DMS53 treated with DMSO at 0.1 percent for 48 hours (cell line): ENCODE results near the gene CRLF2.
"Not testable (repeated sequence)": the region's sequence is repeated elsewhere in the genome, so short reads cannot be mapped to it uniquely, and the experiment has no call there.

ENCODE experiments used
- DNase-seq: peaks from one replicate; lab custom pipeline; 2025; ENCODE audit not compliant: unreplicated experiment; lab: John Stamatoyannopoulos, UW

The CRLF2 gene

DNA sequence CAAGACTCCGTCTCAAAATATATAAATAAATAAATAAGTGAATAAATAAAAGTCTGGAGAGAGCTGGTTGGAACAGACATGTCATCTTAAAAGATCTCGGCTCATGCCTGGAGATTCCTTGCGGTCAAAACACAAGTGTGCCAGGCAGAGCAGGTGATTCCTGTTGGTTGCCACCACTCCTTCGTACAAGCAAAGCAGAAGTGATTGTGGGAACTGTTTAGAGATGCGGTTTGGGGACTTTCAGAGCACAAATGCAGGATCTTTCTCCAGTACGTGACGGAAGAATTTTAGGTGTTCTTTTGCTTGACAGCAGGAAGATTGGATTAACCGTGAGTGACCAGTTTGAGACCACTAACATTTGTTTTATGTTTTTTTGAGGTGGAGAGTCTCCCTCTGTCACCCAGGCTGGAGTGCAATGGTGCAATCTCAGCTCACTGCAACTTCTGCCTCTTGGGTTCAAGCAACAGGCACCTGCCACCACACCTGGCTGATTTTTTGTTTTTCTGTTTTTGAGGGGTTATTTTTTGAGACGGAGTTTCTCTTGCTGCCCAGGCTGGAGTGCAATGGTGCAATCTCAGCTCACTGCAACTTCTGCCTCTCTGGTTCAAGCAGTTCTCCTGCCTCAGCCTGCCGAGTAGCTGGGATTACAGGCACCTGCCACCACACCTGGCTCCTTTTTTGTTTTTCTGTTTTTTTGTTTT lies 2.8 kb upstream of the CRLF2 start:
- DNase-seq, result no peak

- no peak for DNase-seq
Observed at GRCh38 chrX:1213971-1214370, 1.5 kb upstream of the CRLF2 start.

DNA sequence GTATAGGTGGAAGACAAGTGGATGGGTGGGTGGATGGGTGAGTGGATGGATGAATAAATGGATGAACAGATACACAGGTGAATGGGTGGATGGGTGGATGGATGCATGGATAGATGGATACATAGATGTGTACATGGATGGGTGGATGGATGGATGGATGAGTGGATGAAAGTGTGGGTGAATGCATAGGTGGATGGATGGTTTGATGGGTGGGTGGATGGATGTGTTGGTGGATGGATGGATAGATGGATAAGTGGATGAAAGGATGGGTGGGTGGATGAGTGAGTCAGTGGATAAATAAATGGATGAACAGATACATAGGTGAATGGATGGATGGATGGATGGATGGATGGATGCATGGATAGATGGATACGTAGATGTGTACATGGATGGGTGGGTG lies 1.6 kb downstream of the CRLF2 start:
- DNase-seq, result no peak

DNA sequence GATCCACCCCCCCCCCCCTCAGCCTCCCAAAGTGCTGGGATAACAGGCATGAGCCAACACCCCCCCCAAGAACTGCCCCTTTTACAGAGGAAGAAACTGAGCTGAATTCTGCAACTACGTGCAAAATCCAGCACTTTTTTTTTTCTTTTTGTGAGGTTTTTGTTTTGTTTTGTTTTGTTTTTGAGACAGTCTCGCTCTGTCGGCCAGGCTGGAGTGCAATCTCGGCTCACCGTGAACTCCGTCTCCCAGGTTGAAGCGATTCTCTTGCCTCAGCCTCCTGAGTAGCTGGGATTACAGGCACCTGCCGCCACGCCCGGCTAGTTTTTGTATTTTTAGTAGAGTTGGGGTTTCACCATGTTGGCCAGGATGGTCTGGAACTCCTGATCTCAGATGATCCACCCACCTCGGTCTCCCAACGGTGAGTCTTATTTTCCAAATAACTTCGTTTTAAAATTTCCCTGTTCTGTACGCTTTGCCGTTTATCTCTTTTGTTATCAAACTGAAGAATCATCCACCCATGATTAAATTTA lies 4.9 kb downstream of the CRLF2 start:
- no peak for DNase-seq

GRCh38 chrX:1205681-1206611 lies 6.5 kb downstream of the CRLF2 start:
- DNase-seq, result no peak

DNA sequence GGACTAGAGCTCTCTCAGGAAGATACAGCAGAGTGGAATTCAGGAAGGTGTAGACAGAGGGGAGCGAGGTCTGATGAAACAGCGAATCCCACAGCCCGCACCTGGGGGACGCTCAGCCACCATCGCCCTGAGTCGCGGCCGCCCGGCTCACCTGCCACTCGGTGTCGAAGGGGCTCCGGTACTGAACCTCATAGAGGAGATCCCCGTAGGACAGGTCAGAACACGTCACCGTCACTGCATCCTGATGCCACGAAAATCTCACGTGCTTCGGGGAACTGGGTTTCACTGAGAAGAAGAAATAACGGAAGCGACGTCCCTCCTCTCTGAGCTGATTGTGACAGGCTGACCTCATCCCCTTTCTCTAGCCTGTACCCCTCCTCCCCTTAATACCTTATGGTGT lies 10.2 kb downstream of the CRLF2 start:
- DNase-seq, result no peak

DNA sequence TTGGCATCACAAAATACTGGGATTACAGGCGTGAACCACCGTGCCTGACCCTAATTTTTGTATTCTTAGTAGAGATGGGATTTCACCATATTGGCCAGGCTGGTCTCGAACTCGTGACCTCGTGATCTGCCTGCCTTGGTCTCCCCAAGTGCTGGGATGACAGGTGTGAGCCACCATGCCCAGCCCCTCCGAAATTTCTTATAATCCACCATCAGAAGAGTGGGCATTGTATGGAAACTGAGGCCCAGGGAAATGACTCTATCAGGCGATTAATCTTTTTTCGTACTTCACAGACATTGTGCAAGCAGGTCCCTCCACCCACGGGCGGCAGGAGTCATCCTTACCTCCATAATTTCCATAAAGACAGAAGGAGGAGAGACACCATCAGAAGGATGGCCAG lies 16.0 kb downstream of the CRLF2 start:
- DNase-seq, result no peak

- not testable (repeated sequence) for DNase-seq
Observed at GRCh38 chrX:1192196-1192595, 20.3 kb downstream of the CRLF2 start.

DNA sequence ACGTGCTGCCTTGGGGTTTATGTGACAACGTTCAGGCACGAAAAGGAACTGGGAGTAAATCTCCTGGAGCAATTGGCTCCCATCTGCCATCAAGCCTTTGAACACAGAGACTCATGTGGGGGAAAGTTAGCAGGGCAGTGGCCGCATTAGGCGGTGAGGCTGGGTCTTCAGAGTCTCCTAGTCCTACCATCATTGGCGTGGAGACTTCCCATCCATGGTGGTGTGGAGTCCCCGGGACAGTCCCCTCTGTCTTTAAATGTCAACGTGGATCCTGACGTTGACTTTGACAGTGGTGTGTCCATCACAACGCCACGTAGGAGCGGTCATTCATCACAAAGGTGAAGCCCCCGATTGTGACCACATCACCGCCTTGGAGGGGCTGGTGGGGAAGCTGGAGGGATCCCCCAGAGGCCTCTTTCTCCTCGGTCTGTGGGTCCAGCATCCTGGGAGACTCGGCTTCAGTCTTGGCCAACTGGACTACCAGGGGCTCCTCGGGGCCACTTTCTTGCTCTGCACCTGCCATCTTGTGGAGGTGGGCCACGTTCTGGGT lies 21.8 kb downstream of the CRLF2 start:
- no peak for DNase-seq

DNA sequence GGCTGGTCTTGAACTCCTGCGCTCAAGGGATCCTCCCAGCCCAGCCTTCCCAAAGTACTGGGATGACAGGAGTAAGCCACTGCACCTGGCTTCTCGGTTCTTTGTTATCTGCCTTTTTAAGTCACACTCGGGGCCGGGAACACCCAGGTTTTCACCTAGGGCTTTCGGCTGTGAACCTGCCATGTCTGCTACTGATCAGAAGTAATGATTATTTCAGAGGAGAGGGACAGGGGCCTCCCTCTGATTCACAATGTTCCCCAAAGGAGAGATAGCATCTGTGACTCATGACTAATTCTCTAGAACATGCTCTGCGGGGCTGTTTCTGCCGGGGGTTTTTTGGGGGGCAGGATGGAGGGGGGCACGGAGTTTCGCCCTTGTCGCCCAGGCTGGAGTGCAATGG lies 26.9 kb downstream of the CRLF2 start:
- DNase-seq, result no peak

DNA sequence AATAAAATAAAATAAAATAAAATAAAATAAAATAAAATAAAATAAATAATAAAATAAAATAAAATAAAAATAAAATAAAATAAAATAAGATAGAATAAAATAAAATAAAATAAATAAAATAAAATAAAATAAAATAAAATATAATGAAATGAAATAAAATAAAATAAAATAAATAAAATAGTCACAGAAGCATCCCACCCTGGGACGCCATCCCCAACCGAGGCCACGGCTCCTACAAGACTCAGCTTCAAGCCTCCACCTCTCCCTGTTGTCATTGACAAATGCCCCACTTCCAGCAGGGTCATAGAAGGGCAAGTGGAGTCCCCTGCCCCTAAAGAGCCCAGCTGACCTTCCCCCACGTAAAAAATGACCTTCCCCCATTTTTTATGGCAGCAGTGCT lies 30.2 kb downstream of the CRLF2 start:
- DNase-seq, result no peak

DNA sequence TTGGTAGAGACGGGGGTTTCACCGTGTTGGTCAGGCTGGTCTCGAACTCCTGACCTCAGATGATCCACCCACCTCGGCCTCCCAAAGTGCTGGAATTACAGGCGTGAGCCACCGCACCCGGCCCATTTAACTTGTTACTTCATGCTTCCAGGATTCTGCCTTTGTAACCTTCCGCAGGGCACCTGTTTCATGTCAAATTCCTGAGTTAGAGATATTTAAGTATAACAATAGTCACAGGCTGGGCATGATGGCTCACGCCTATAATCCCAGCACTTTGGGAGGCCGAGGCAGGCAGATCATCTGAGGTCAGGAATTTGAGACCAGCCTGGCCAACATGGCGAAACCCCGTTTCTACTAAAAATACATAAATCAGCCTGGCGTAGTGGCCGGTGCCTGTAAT lies 30.8 kb downstream of the CRLF2 start:
- not testable (repeated sequence) for DNase-seq

DNA sequence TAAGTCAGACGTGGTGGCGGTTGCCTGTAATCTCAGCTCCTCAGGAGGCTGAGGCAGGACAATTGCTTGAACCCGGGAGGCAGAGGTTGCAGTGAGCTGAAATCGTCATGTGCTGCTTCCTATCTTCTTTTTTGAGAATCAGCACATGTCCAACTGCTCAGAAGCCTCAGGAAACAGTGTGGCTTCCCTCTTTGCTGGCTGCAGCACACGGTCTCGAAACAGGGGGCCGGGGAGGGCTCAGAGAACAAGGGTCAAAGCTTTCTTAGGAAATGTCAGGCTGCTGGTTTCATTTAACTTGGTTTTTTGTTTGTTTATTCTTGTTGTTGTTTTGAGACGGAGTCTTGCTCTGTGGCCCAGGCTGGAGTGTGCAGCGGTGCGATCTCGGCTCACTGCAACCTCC lies 31.3 kb downstream of the CRLF2 start:
- no peak for DNase-seq

GRCh38 chrX:1178580-1179057 lies 33.8 kb downstream of the CRLF2 start:
- no peak for DNase-seq

DNA sequence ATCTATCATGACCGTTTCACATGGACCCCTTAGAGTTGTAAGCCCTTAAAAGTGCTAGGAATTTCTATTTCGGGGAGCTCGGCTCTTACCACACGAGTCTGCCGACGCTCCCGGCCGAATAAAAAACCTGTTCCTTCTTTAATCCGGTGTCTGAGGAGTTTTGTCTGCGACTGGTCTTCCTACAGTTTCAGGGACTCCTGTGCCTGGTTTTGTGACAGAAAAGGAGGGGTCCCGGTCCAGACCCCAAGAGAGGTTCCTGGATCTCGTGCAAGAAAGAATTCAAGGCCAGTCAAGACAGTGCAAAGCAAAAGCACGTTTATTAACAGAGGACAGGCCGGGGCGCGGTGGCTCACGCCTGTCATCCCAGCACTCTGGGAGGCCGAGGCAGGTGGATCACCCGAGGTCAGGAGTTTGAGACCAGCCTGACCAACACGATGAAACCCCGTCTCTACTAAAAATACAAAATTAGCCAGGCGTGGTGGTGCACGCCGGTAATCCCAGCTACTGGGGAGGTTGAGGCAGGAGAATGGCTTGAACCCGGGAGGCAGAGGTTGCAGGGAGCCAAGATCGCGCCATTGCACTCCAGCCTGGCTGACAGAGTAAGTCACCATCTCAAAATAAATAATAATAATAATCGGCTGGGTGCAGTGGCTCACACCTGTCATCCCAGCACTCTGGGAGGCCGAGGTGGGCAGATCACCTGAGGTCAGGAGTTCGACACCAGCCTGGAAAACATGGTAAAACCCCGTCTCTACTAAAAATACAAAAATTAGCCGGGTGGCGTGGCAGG lies 35.7 kb downstream of the CRLF2 start:
- not testable (repeated sequence) for DNase-seq

DNA sequence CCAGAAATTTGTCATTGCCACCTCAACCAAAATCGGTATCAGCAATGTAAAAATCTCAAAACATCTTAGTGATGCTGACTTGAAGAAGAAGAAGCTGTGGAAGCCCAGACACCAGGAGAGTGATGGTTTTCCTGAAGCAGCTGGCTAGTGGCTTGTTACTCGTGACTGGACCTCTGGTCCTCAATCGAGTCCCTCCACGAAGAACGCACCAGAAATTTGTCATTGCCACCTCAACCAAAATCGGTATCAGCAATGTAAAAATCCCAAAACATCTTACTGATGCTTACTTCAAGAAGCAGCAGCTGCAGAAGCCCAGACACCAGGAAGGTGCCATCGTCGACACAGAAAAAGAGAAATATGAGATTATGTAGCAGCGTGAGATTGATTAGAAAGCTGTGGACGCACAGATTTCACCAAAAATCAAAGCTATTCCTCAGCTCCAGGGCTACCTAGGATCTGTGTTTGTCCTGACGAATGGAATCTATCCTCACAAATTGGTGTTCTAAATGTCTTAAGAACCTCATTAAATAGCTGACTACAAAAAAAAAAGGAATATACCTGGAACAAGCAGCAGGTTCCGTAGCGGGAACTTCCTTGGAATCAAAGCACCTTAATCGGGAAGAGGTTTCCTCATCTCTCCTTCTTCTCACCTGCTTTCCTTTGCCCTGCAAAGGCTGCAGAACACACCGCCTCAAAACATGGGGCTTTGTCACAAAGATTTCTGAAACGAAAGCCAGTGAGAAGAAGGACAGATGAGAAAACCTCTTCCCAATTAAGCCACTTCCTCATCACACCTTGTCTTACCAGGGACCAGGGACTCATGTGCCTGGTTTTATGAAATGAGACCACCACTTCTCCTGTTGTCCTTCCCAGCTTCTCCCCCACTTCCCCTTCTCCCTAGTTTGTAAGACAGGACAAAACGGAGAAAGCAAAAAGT lies 37.6 kb downstream of the CRLF2 start:
- DNase-seq, result not testable (repeated sequence)

- DNase-seq, result not testable (repeated sequence)
Observed at GRCh38 chrX:1173435-1173834, 39.0 kb downstream of the CRLF2 start.

DNA sequence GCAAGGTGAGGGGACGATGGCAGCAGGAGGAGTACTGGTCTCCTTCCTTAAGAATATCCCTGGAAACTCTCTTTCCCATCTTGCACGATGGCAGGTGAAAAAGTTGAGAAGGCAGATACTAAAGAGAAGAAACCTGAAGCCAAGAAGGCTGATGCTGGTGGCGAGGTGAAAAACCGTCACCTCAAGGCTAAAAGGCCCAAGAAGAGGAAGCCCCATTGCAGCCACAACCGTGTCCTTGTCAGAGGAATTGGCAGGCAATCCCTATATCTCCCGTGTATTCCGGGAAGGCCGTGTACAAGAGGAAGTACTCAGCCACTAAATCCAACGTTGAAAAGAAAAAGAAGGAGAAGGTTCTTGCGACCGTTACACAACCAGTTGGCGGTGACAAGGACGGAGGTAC lies 40.0 kb downstream of the CRLF2 start:
- DNase-seq, result no peak

GRCh38 chrX:1171915-1172314 lies 40.5 kb downstream of the CRLF2 start:
- not testable (repeated sequence) for DNase-seq

DNA sequence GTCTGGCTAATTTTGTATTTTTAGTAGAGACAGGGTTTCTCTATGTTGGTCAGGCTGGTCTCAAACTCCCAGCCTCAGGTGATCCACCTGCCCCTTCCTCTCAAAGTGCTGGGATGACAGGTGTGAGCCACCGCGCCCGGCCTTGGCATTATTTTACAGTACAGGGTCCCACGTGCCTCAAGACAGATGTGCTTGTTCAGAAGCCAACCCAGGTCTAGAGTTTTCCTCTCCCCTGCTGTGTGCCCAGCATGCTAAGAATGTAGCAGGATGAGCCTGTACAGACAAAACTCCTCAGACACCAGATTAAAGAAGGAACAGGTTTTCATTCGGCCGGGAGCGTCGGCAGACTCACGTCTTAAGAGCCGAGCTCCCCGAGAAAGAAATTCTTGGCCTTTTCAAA lies 42.2 kb downstream of the CRLF2 start:
- no peak for DNase-seq
